ENCODE measurements around the gene MRI1. TPM values are rescaled to one million over a fixed set of nuclear protein-coding genes. Genes with fewer than 3 reads are reported as not detected.

MRI1 gene

DNA sequence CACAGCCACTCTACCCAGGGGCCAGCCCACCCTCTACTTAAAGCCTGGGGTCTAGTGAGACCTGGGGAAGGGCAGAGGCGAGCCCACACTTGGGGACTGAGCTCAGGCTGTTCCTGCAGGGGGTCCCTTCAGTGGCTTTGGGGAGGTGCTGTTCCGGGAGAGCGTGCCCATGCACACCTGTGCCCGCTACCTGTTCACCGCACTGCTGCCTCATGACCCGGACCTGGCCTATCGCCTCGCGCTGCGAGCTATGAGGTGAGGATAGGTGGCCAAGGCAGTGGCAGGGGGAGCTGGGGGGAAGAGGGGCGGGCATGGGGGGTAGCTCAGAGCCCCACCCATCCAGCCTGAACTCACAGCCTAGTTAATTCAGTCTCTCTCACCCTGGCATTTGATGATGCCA, 54.9 kb downstream of the MRI1 start:
- Histone ChIP-seq H4K5ac (ENCODE audit: low read length) (no peak overlapping the region), H3K27ac (ENCODE audit: low read depth, low read length) (no peak overlapping the region), H3K4me1 (ENCODE audit: control insufficient read depth, low read depth, low read length) (peaks cover 3% of the 10 kb centered on the region), H3K56ac (ENCODE audit: low read length) (no peak overlapping the region), H3K4me3 (ENCODE audit: low read length) (no peak overlapping the region), H2BK15ac (replicated peaks; ENCODE audit: low read depth) (no peak overlapping the region), H2BK120ac (ENCODE audit: low read depth, low read length) (no peak overlapping the region), H3K18ac (ENCODE audit: low read length) (no peak overlapping the region), H3K79me1 (ENCODE audit: low read length) (no peaks in the 10 kb centered on the region), H2AK5ac (ENCODE audit: low read length) (no peak overlapping the region), H3K27me3 (ENCODE audit: insufficient read depth, low read length, poor library complexity) (no peaks in the 10 kb centered on the region), H3K36me3 (ENCODE audit: control insufficient read depth, insufficient read depth, low read length) (peaks cover 2% of the 10 kb centered on the region), H3K23ac (ENCODE audit: low read length) (no peak overlapping the region), H3K9ac (ENCODE audit: low read length) (no peak overlapping the region), H2BK5ac (ENCODE audit: low read length) (no peak overlapping the region), H3K4ac (ENCODE audit: low read depth, low read length) (no peak overlapping the region), H3K79me2 (ENCODE audit: control insufficient read depth, insufficient read depth, low read length) (no peaks in the 10 kb centered on the region), H3K4me2 (ENCODE audit: low read length) (no peak overlapping the region), H4K8ac (ENCODE audit: low read depth, low read length) (no peak overlapping the region)
- WGBS (ENCODE audit: extremely low coverage, insufficient coverage, low lambda C conversion rate) = no CpG with 5 or more reads among the region's 11 CpGs
- no peak for DNase-seq

DNA sequence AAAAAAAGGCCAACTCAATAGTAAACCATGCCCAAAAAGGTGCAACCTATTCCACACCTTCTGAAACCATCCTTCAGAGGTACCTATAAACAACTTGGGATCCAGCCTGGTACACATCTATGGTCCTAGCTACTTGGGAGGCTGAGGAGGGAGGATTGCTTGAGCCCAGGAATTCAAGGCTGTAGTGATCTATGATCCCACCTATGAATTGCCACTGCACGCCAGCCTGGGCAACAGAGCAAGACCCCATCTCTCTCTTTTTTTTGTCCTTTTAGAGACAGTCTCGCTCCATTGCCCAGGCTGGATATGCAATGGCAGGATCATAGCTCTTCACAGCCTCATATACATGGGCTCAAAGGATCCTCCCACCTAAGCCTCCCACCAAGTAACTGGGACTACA, 57.0 kb downstream of the MRI1 start:
- no CpG with 5 or more reads among the region's 2 CpGs for WGBS (ENCODE audit: extremely low coverage, insufficient coverage, low lambda C conversion rate)
- Histone ChIP-seq H3K23ac (ENCODE audit: low read length) (no peak overlapping the region), H3K27ac (ENCODE audit: low read depth, low read length) (no peak overlapping the region), H3K4ac (ENCODE audit: low read depth, low read length) (no peak overlapping the region), H3K4me1 (ENCODE audit: control insufficient read depth, low read depth, low read length) (peaks cover 3% of the 10 kb centered on the region), H3K79me1 (ENCODE audit: low read length) (no peaks in the 10 kb centered on the region), H3K4me2 (ENCODE audit: low read length) (no peak overlapping the region), H2BK5ac (ENCODE audit: low read length) (no peak overlapping the region), H4K8ac (ENCODE audit: low read depth, low read length) (no peak overlapping the region), H2BK120ac (ENCODE audit: low read depth, low read length) (no peak overlapping the region), H3K79me2 (ENCODE audit: control insufficient read depth, insufficient read depth, low read length) (no peaks in the 10 kb centered on the region), H3K27me3 (ENCODE audit: insufficient read depth, low read length, poor library complexity) (no peaks in the 10 kb centered on the region), H3K56ac (ENCODE audit: low read length) (no peak overlapping the region), H3K4me3 (ENCODE audit: low read length) (no peak overlapping the region), H3K36me3 (ENCODE audit: control insufficient read depth, insufficient read depth, low read length) (peaks cover 2% of the 10 kb centered on the region), H3K9ac (ENCODE audit: low read length) (no peak overlapping the region), H4K5ac (ENCODE audit: low read length) (no peak overlapping the region), H2BK15ac (replicated peaks; ENCODE audit: low read depth) (no peak overlapping the region), H3K18ac (ENCODE audit: low read length) (no peak overlapping the region), H2AK5ac (ENCODE audit: low read length) (no peak overlapping the region)
- no peak for DNase-seq

DNA sequence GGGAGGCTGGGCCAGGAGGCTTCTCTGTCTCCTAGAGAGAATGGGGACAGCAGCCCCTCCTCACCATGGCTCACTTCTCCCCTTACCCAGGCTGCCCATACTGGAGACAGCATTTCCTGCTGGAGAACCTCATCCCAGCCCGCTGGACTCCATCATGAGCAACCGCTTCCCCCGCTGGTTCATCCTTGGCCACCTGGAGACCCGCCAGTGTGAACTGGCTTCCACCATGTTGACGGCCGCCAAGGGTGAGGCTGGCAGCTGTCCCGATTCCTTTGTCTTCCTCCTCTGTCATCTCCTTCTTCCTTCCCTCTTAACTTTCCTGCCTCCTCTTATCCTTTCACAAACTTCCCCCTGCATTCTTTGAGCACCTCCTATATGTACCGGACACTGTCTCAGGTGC, 58.9 kb downstream of the MRI1 start:
- no peak overlapping the region for H2BK5ac ChIP-seq (ENCODE audit: low read length)
- H4K8ac ChIP-seq (ENCODE audit: low read depth, low read length) = no peak overlapping the region
- H3K27me3 ChIP-seq (ENCODE audit: insufficient read depth, low read length, poor library complexity) = no peaks in the 10 kb centered on the region
- no CpG with 5 or more reads among the region's 8 CpGs for WGBS (ENCODE audit: extremely low coverage, insufficient coverage, low lambda C conversion rate)
- no peak overlapping the region for H2AK5ac ChIP-seq (ENCODE audit: low read length)
- no peaks in the 10 kb centered on the region for H3K79me2 ChIP-seq (ENCODE audit: control insufficient read depth, insufficient read depth, low read length)
- DNase-seq = no peak
- no peak overlapping the region for H3K4me3 ChIP-seq (ENCODE audit: low read length)
- H3K36me3 ChIP-seq (ENCODE audit: control insufficient read depth, insufficient read depth, low read length) = peaks cover 2% of the 10 kb centered on the region
- no peak overlapping the region for H3K23ac ChIP-seq (ENCODE audit: low read length)
- H2BK15ac ChIP-seq (replicated peaks; ENCODE audit: low read depth) = no peak overlapping the region
- H3K4me1 ChIP-seq (ENCODE audit: control insufficient read depth, low read depth, low read length) = no peaks in the 10 kb centered on the region
- H3K27ac ChIP-seq (ENCODE audit: low read depth, low read length) = no peak overlapping the region
- no peak overlapping the region for H3K4me2 ChIP-seq (ENCODE audit: low read length)
- H3K79me1 ChIP-seq (ENCODE audit: low read length) = no peaks in the 10 kb centered on the region
- H3K9ac ChIP-seq (ENCODE audit: low read length) = no peak overlapping the region
- no peak overlapping the region for H3K56ac ChIP-seq (ENCODE audit: low read length)
- H3K18ac ChIP-seq (ENCODE audit: low read length) = no peak overlapping the region
- no peak overlapping the region for H4K5ac ChIP-seq (ENCODE audit: low read length)
- H3K4ac ChIP-seq (ENCODE audit: low read depth, low read length) = no peak overlapping the region
- no peak overlapping the region for H2BK120ac ChIP-seq (ENCODE audit: low read depth, low read length)

Small RNA genes within 50 kb of the gene (small RNA-seq; reads per million reads assigned to genes)
- not detected for gene RN7SL619P (ENCODE audit: insufficient read depth)
